ENCODE results near the gene ZBTB32. TPM values are rescaled to one million over a fixed set of nuclear protein-coding genes. Genes with fewer than 3 reads are reported as not detected.
A peak's percentile ranks its signal among the peaks of the same experiment; 100 is the strongest.

ZBTB32 gene
- total and polyA plus RNA-seq, 5 donors = not detected

GRCh38 chr19:35730326-35730725 lies 26.0 kb downstream of the ZBTB32 start:
- H3K4me3 ChIP-seq (ENCODE audit: low read length) = no peak overlapping the region
- no peaks in the 10 kb centered on the region for H3K4me1 ChIP-seq (ENCODE audit: control insufficient read depth, insufficient read depth, low read length)
- intact Hi-C loops (cut with DNase I) = no loop called here
- no peaks in the 10 kb centered on the region for H3K27me3 ChIP-seq (ENCODE audit: control insufficient read depth, insufficient read depth)
- H3K9me3 ChIP-seq (ENCODE audit: control insufficient read depth, low read length) = no peaks in the 10 kb centered on the region
- H3K27ac ChIP-seq (ENCODE audit: low read length) = no peak overlapping the region
- 91% methylated on average over 18 of the region's 18 CpGs for WGBS
- DNase-seq (peak in 1 of 3 donors; percentile 36), ATAC-seq (no peak)

- H3K9me3 ChIP-seq (ENCODE audit: control insufficient read depth, low read length) = no peaks in the 10 kb centered on the region
- ATAC-seq (no peak), DNase-seq (peak in 2 of 3 donors; percentile 38 to 39)
- intact Hi-C loops (cut with DNase I) = no loop called here
- H3K4me1 ChIP-seq (ENCODE audit: control insufficient read depth, insufficient read depth, low read length) = no peaks in the 10 kb centered on the region
- 86% methylated on average over 9 of the region's 9 CpGs for WGBS
- no peaks in the 10 kb centered on the region for H3K27me3 ChIP-seq (ENCODE audit: control insufficient read depth, insufficient read depth)
- no peak overlapping the region for H3K4me3 ChIP-seq (ENCODE audit: low read length)
- no peak overlapping the region for H3K27ac ChIP-seq (ENCODE audit: low read length)
Measured at GRCh38 chr19:35731353-35731752, 27.0 kb downstream of the ZBTB32 start.

GRCh38 chr19:35731779-35732405 lies 27.5 kb downstream of the ZBTB32 start:
- 84% methylated on average over 21 of the region's 21 CpGs for WGBS
- H3K9me3 ChIP-seq (ENCODE audit: control insufficient read depth, low read length) = no peaks in the 10 kb centered on the region
- no peaks in the 10 kb centered on the region for H3K27me3 ChIP-seq (ENCODE audit: control insufficient read depth, insufficient read depth)
- H3K4me3 ChIP-seq (ENCODE audit: low read length) = no peak overlapping the region
- ATAC-seq (peak in 1 of 2 donors; percentile 3), DNase-seq (peak; percentile 10 to 60 (median 55))
- intact Hi-C loops (cut with DNase I) = no loop called here
- no peak overlapping the region for H3K27ac ChIP-seq (ENCODE audit: low read length)
- no peaks in the 10 kb centered on the region for H3K4me1 ChIP-seq (ENCODE audit: control insufficient read depth, insufficient read depth, low read length)

GRCh38 chr19:35732540-35733179 lies 28.3 kb downstream of the ZBTB32 start:
- Histone ChIP-seq H3K4me1 (ENCODE audit: control insufficient read depth, insufficient read depth, low read length) (no peaks in the 10 kb centered on the region), H3K27ac (ENCODE audit: low read length) (no peak overlapping the region), H3K9me3 (ENCODE audit: control insufficient read depth, low read length) (no peaks in the 10 kb centered on the region), H3K27me3 (ENCODE audit: control insufficient read depth, insufficient read depth) (no peaks in the 10 kb centered on the region), H3K4me3 (ENCODE audit: low read length) (no peak overlapping the region)
- intact Hi-C loops (cut with DNase I) = no loop called here
- DNase-seq = peak; percentile 22 to 60 (median 58)
- WGBS = 87% methylated on average over 25 of the region's 25 CpGs
- peak in 1 of 2 donors; percentile 2 for ATAC-seq

GRCh38 chr19:35733180-35734125 lies 29.1 kb downstream of the ZBTB32 start:
- Histone ChIP-seq H3K27ac (ENCODE audit: low read length) (no peak overlapping the region), H3K4me3 (ENCODE audit: low read length) (no peak overlapping the region), H3K27me3 (ENCODE audit: control insufficient read depth, insufficient read depth) (no peaks in the 10 kb centered on the region), H3K4me1 (ENCODE audit: control insufficient read depth, insufficient read depth, low read length) (no peaks in the 10 kb centered on the region), H3K9me3 (ENCODE audit: control insufficient read depth, low read length) (no peaks in the 10 kb centered on the region)
- DNase-seq = peak in 2 of 3 donors; percentile 47 to 54
- WGBS = 90% methylated on average over 35 of the region's 35 CpGs
- intact Hi-C loops (cut with DNase I) = no loop called here
- no peak for ATAC-seq

- 93% methylated on average over 8 of the region's 8 CpGs for WGBS
- ATAC-seq = no peak
- DNase-seq = peak in 1 of 3 donors; percentile 11
- intact Hi-C loops (cut with DNase I) = no loop called here
- H3K4me1 ChIP-seq (ENCODE audit: control insufficient read depth, insufficient read depth, low read length) = no peaks in the 10 kb centered on the region
- no peaks in the 10 kb centered on the region for H3K27me3 ChIP-seq (ENCODE audit: control insufficient read depth, insufficient read depth)
- H3K4me3 ChIP-seq (ENCODE audit: low read length) = no peak overlapping the region
- H3K27ac ChIP-seq (ENCODE audit: low read length) = no peak overlapping the region
- H3K9me3 ChIP-seq (ENCODE audit: control insufficient read depth, low read length) = no peaks in the 10 kb centered on the region
Measured at GRCh38 chr19:35734273-35734672, 29.9 kb downstream of the ZBTB32 start.

GRCh38 chr19:35734889-35735288 lies 30.5 kb downstream of the ZBTB32 start:
- H3K4me1 ChIP-seq (ENCODE audit: control insufficient read depth, insufficient read depth, low read length) = no peaks in the 10 kb centered on the region
- H3K27ac ChIP-seq (ENCODE audit: low read length) = no peak overlapping the region
- ATAC-seq (no peak), DNase-seq (no peak)
- H3K4me3 ChIP-seq (ENCODE audit: low read length) = no peak overlapping the region
- no peaks in the 10 kb centered on the region for H3K27me3 ChIP-seq (ENCODE audit: control insufficient read depth, insufficient read depth)
- WGBS = 76% methylated on average over 5 of the region's 5 CpGs
- intact Hi-C loops (cut with DNase I) = no loop called here
- no peaks in the 10 kb centered on the region for H3K9me3 ChIP-seq (ENCODE audit: control insufficient read depth, low read length)

GRCh38 chr19:35736913-35737886 lies 32.8 kb downstream of the ZBTB32 start:
- ATAC-seq (no peak), DNase-seq (peak in 1 of 3 donors; percentile 8)
- WGBS = 88% methylated on average over 22 of the region's 22 CpGs
- H3K9me3 ChIP-seq (ENCODE audit: control insufficient read depth, low read length) = no peaks in the 10 kb centered on the region
- intact Hi-C loops (cut with DNase I) = no loop called here
- H3K27me3 ChIP-seq (ENCODE audit: control insufficient read depth, insufficient read depth) = no peaks in the 10 kb centered on the region
- no peak overlapping the region for H3K4me3 ChIP-seq (ENCODE audit: low read length)
- no peak overlapping the region for H3K27ac ChIP-seq (ENCODE audit: low read length)
- H3K4me1 ChIP-seq (ENCODE audit: control insufficient read depth, insufficient read depth, low read length) = no peaks in the 10 kb centered on the region

GRCh38 chr19:35738021-35738886 lies 33.9 kb downstream of the ZBTB32 start:
- Histone ChIP-seq H3K4me3 (ENCODE audit: low read length) (no peak overlapping the region), H3K27ac (ENCODE audit: low read length) (no peak overlapping the region), H3K9me3 (ENCODE audit: control insufficient read depth, low read length) (no peaks in the 10 kb centered on the region), H3K27me3 (ENCODE audit: control insufficient read depth, insufficient read depth) (no peaks in the 10 kb centered on the region), H3K4me1 (ENCODE audit: control insufficient read depth, insufficient read depth, low read length) (no peaks in the 10 kb centered on the region)
- ATAC-seq = no peak
- DNase-seq = peak in 1 of 3 donors; percentile 28
- WGBS = 89% methylated on average over 37 of the region's 37 CpGs
- intact Hi-C loops (cut with DNase I) = no loop called here

- no peak for DNase-seq
- H3K9me3 ChIP-seq (ENCODE audit: control insufficient read depth, low read length) = no peaks in the 10 kb centered on the region
- H3K4me1 ChIP-seq (ENCODE audit: control insufficient read depth, insufficient read depth, low read length) = no peaks in the 10 kb centered on the region
- H3K4me3 ChIP-seq (ENCODE audit: low read length) = no peak overlapping the region
- ATAC-seq = no peak
- intact Hi-C loops (cut with DNase I) = no loop called here
- no peaks in the 10 kb centered on the region for H3K27me3 ChIP-seq (ENCODE audit: control insufficient read depth, insufficient read depth)
- no peak overlapping the region for H3K27ac ChIP-seq (ENCODE audit: low read length)
- WGBS = 82% methylated on average over 2 of the region's 2 CpGs
Measured at GRCh38 chr19:35738887-35739229, 34.5 kb downstream of the ZBTB32 start.
